ENCODE measurements around the gene TERT. TPM values are rescaled to one million over a fixed set of nuclear protein-coding genes. Genes with fewer than 3 reads are reported as not detected.

TERT gene
- total and polyA plus RNA-seq, 2 of the 8 experiments (the other 6 are each of a cell fraction or from before 2014, with no cell fraction given) = 13.1 to 23.1 TPM

DNA sequence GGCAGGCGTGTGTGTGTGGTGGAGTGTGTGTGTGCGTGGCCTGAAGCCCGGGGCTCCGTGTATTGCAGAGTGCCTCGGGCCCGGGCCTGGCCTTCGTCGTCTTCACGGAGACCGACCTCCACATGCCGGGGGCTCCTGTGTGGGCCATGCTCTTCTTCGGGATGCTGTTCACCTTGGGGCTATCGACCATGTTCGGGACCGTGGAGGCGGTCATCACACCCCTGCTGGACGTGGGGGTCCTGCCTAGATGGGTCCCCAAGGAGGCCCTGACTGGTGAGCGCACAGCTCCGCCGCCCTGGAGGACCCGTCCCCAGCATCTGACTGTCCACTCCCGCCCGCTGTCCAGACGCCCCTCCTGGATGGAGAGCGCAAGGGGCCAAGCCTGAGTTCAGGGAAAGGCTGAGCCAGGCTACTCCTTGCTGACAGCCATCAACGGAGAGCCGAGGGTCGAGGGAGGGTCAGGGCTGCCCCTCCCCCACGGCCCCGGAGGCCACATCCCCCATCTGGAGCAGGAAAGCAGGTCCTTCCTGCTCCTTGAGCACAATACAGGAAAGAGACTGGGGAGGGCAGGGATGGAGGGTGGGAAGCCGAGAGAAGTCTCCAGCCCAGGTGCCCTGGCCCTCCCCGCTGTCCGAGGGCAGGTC, 51.3 kb downstream of the TERT start:
- Histone ChIP-seq H4K5ac (ENCODE audit: insufficient read length, low read depth, low read length) (no peak overlapping the region), H4K91ac (replicated peaks; ENCODE audit: insufficient read length, low read length) (no peak overlapping the region), H3K9ac (replicated peaks in 1 of 4; ENCODE audit: extremely low read depth in 1 of 4, low read depth in 3 of 4, low read length in 3 of 4) (no peak overlapping the region), H2BK120ac (replicated peaks; ENCODE audit: low read depth, low read length) (no peak overlapping the region), H2BK5ac (ENCODE audit: low read depth, low read length) (peak overlapping the region; percentile 44), H4K8ac (ENCODE audit: extremely low read depth, insufficient read depth, low read length) (no peak overlapping the region), H3K79me2 (ENCODE audit: control insufficient read depth in 1 of 2, insufficient read depth in 2 of 2, low read length in 2 of 2) (no peaks in the 10 kb centered on the region), H3K4me2 (ENCODE audit: insufficient read depth in 1 of 2, low read depth in 2 of 2, low read length in 2 of 2) (no peak overlapping the region; a peak in 1 of 4 replicates), H3K79me1 (ENCODE audit: low read depth, low read length) (no peaks in the 10 kb centered on the region), H3K18ac (ENCODE audit: extremely low read depth, low read length) (no peak overlapping the region), H3K27me3 (replicated peaks in 1 of 4; ENCODE audit: control insufficient read depth in 3 of 4, extremely low read depth in 1 of 4, insufficient read depth in 3 of 4, low read length in 3 of 4) (no peaks in the 10 kb centered on the region; a peak in 1 of 7 replicates), H3K23me2 (ENCODE audit: low read depth, low read length) (peaks cover 2% of the 10 kb centered on the region; the same call in 1 of the 2 replicates), H3K9me3 (ENCODE audit: insufficient read depth in 2 of 2, low read depth in 1 of 2, low read length in 1 of 2) (no peaks in the 10 kb centered on the region), H3K14ac (ENCODE audit: insufficient read length) (no peak overlapping the region), H3K4ac (replicated peaks; ENCODE audit: insufficient read length, low read depth, low read length) (no peak overlapping the region), H3K4me1 (replicated peaks in 1 of 4; ENCODE audit: control insufficient read depth in 3 of 4, insufficient read depth in 4 of 4, low read length in 3 of 4) (peaks cover 0 to 9% (median under 1%) of the 10 kb centered on the region in 4 experiments; a peak in 5 of 7 replicates), H4K20me1 (replicated peaks in 1 of 2; ENCODE audit: control insufficient read depth in 1 of 2, insufficient read depth in 2 of 2, low read length in 2 of 2) (peaks cover 6 to 11% of the 10 kb centered on the region in 2 experiments), H2AFZ (ENCODE audit: low read length) (no peak overlapping the region), H3K23ac (ENCODE audit: insufficient read length) (no peak overlapping the region), H2BK12ac (ENCODE audit: low read depth, low read length) (peak overlapping the region; percentile 60; the same call in 1 of the 2 replicates), H3K27ac (ENCODE audit: low read depth, low read length) (no peak overlapping the region), H3K4me3 (ENCODE audit: extremely low read depth in 1 of 4, insufficient read depth in 2 of 4, low read depth in 3 of 4, low read length in 4 of 4) (no peak overlapping the region), H2BK15ac (ENCODE audit: low read length) (no peak overlapping the region), H2AK5ac (ENCODE audit: low read depth, low read length) (0 out of 2 replicates have a peak overlapping the region, but pooled peaks have one; percentile 39), H3K36me3 (ENCODE audit: control insufficient read depth in 2 of 4, insufficient read depth in 4 of 4, low read length in 3 of 4) (no peaks in the 10 kb centered on the region), H2BK20ac (ENCODE audit: low read length) (no peak overlapping the region), H3K56ac (replicated peaks; ENCODE audit: insufficient read length, low read depth, low read length) (no peak overlapping the region)
- 90% methylated on average over 24 of the region's 33 CpGs; no CpG with 5 or more reads in 1 of the 2 experiments for WGBS, 2 experiments (ENCODE audit: extremely low coverage in 1 of 2, insufficient coverage in 1 of 2, insufficient read length in 1 of 2, insufficient replicate concordance in 2 of 2, low coverage in 1 of 2, low lambda C conversion rate in 2 of 2, missing lambda C conversion rate in 1 of 2)
- FAIRE-seq (no peak), DNase-seq (ENCODE audit: low read depth in 1 of 2, low spot score in 2 of 2) (no peak)
- POLR2A ChIA-PET (ENCODE audit: partially characterized antibody) = interaction anchor here (1.3 kb wide), 1 partner anchor 51 kb away, joined by 4 read pairs; the partner anchor contains the start of gene TERT
- CTCF ChIA-PET (ENCODE audit: partially characterized antibody) = interaction anchor here (2.3 kb wide), 1 partner anchor 75 kb away, joined by 8 read pairs; no protein-coding TSS in a partner anchor
- TF ChIP-seq TAF1 (IDR thresholded peaks at IDR 0.05; ENCODE audit: low read depth, low read length) (no peak), YY1 (IDR thresholded peaks at IDR 0.05; ENCODE audit: low read depth, low read length) (no peak), SIX5 (IDR thresholded peaks at IDR 0.05; ENCODE audit: low read depth, low read length) (no peak), SUZ12 (IDR thresholded peaks at IDR 0.05; ENCODE audit: low read length) (no peak), POU5F1 (IDR thresholded peaks at IDR 0.05; ENCODE audit: low read depth, low read length) (no peak), RFX5 (IDR thresholded peaks at IDR 0.05; ENCODE audit: borderline replicate concordance, low read depth, low read length) (no peak), JUND (IDR thresholded peaks at IDR 0.05; ENCODE audit: low read length) (no peak), NRF1 (IDR thresholded peaks at IDR 0.05; ENCODE audit: low read depth, low read length) (no peak), CBX5 (IDR thresholded peaks at IDR 0.05; ENCODE audit: low read depth, low read length) (no peak), GTF2F1 (IDR thresholded peaks at IDR 0.05; ENCODE audit: borderline replicate concordance, low read depth, low read length) (no peak), ASH2L (IDR thresholded peaks at IDR 0.05; ENCODE audit: low read length) (no peak), HDAC6 (IDR thresholded peaks at IDR 0.05; ENCODE audit: low read depth, low read length) (no peak), EGR1 (IDR thresholded peaks at IDR 0.05; ENCODE audit: borderline replicate concordance, low read depth, low read length) (no peak), SP4 (IDR thresholded peaks at IDR 0.05; ENCODE audit: low read length) (no peak)
